CD14-positive monocyte (primary cell): ENCODE data around the gene FAM83B. TPM values are rescaled to one million over a fixed set of nuclear protein-coding genes. Genes with fewer than 3 reads are reported as not detected.

Experiments used
- DNase-seq, 3 donors: peaks; one replicate each; pipeline ENCODE4 v3.0.0-alpha.2; 2011 to 2022
- H2AFZ ChIP-seq: 2 replicates; pipeline ENCODE4 v1.6.0; 2012; ENCODE audit warnings: mild to moderate bottlenecking, low read depth, low read length, inconsistent platforms; ENCODE audit not compliant: insufficient read depth, poor library complexity, severe bottlenecking
- H3K27ac ChIP-seq, 2 donors: 1 replicate in 1 of 2; 2 replicates in 1 of 2; pipeline ENCODE4 v1.5.1; 2012 to 2013; ENCODE audit warnings: low read length in 2 of 2, control low read depth in 1 of 2, inconsistent platforms in 1 of 2, low read depth in 1 of 2, mild to moderate bottlenecking in 1 of 2
- H3K27me3 ChIP-seq, 2 donors: one replicate each; pipeline versions ENCODE4 v1.6.0 to v1.6.1; 2011 to 2013; ENCODE audit warnings: low read length in 2 of 2; ENCODE audit not compliant: control insufficient read depth in 2 of 2, insufficient read depth in 2 of 2
- H3K36me3 ChIP-seq, 2 donors: replicated peaks in 1 of 2; 1 replicate in 1 of 2; 2 replicates in 1 of 2; pipeline versions ENCODE4 v1.5.1 to v1.6.1; 2012 to 2013; ENCODE audit warnings: low read length in 2 of 2, control low read depth in 1 of 2, inconsistent platforms in 1 of 2, mild to moderate bottlenecking in 1 of 2; ENCODE audit not compliant: insufficient read depth in 2 of 2, control insufficient read depth in 1 of 2
- H3K4me1 ChIP-seq, 2 donors: 1 replicate in 1 of 2; 2 replicates in 1 of 2; pipeline versions ENCODE4 v1.5.1 to v1.6.1; 2012 to 2013; ENCODE audit warnings: low read length in 2 of 2, control low read depth in 1 of 2, inconsistent platforms in 1 of 2, mild to moderate bottlenecking in 1 of 2, moderate library complexity in 1 of 2; ENCODE audit not compliant: insufficient read depth in 2 of 2, control insufficient read depth in 1 of 2
- H3K4me2 ChIP-seq: replicated peaks from 2 replicates; pipeline ENCODE3; 2012; ENCODE audit warnings: low read length, moderate library complexity, mild to moderate bottlenecking; ENCODE audit not compliant: poor library complexity, severe bottlenecking; ENCODE audit errors: extremely low read depth
- H3K4me3 ChIP-seq, 3 experiments: fragments of 200-600 bp in 1 of 3; sonication (generic) in 1 of 3; replicated peaks in 1 of 3; 1 replicate in 2 of 3; 2 replicates in 1 of 3; pipeline ENCODE4 v1.5.1; 2011 to 2013; ENCODE audit warnings: low read length in 3 of 3, mild to moderate bottlenecking in 3 of 3, control low read depth in 2 of 3, low read depth in 2 of 3, inconsistent platforms in 1 of 3, moderate library complexity in 1 of 3
- H3K79me2 ChIP-seq: 2 replicates; pipeline ENCODE4 v1.6.0; 2012; ENCODE audit warnings: mild to moderate bottlenecking, control low read depth, inconsistent platforms, low read length, moderate library complexity; ENCODE audit not compliant: insufficient read depth
- H3K9ac ChIP-seq: 2 replicates; pipeline ENCODE4 v1.6.0; 2017; ENCODE audit warnings: low read length, mild to moderate bottlenecking; ENCODE audit not compliant: insufficient read depth, poor library complexity, severe bottlenecking
- H3K9me3 ChIP-seq, 2 donors: replicated peaks in 1 of 2; 1 replicate in 1 of 2; 2 replicates in 1 of 2; pipeline versions ENCODE4 v1.5.1 to v1.6.1; 2012 to 2013; ENCODE audit warnings: low read length in 2 of 2, control low read depth in 1 of 2; ENCODE audit not compliant: control insufficient read depth in 1 of 2, insufficient read depth in 1 of 2
- H4K20me1 ChIP-seq: 2 replicates; pipeline ENCODE4 v1.6.0; 2012; ENCODE audit warnings: mild to moderate bottlenecking, low read length, control low read depth, moderate library complexity; ENCODE audit not compliant: insufficient read depth
- H3K27ac Mint-ChIP-seq, 7 donors: one replicate each; pipeline ENCODE4 v1.8.0; 2020; ENCODE audit warnings: mild to moderate bottlenecking in 7 of 7, mixed read lengths in 7 of 7, moderate library complexity in 6 of 7, inconsistent platforms in 2 of 7
- H3K27me3 Mint-ChIP-seq, 3 donors: one replicate each; pipeline ENCODE4 v1.8.0; 2021 to 2022; ENCODE audit warnings: low read depth in 3 of 3, mild to moderate bottlenecking in 3 of 3, mixed read lengths in 3 of 3, moderate library complexity in 3 of 3, inconsistent platforms in 1 of 3
- H3K36me3 Mint-ChIP-seq, 2 donors: one replicate each; pipeline ENCODE4 v1.8.0; 2020; ENCODE audit warnings: mixed read lengths in 2 of 2, inconsistent platforms in 1 of 2, mild to moderate bottlenecking in 1 of 2
- H3K4me1 Mint-ChIP-seq: one replicate; pipeline ENCODE4 v1.8.0; 2020; ENCODE audit warnings: mild to moderate bottlenecking, mixed read lengths
- H3K4me3 Mint-ChIP-seq, 2 donors: one replicate each; pipeline ENCODE4 v1.8.0; 2020; ENCODE audit warnings: mild to moderate bottlenecking in 2 of 2, mixed read lengths in 2 of 2, moderate library complexity in 1 of 2
- H3K9me3 Mint-ChIP-seq, 7 donors: one replicate each; pipeline ENCODE4 v1.8.0; 2020 to 2022; ENCODE audit warnings: mixed read lengths in 7 of 7, mild to moderate bottlenecking in 6 of 7, moderate library complexity in 6 of 7, inconsistent platforms in 2 of 7
- WGBS: methylation state at CpG from one replicate; pipeline ENCODE4 v1.1.5; 2013; ENCODE audit warnings: missing lambda C conversion rate; ENCODE audit not compliant: insufficient coverage; 5-methylcytosine and 5-hydroxymethylcytosine counted together
- intact Hi-C, 2 donors: fragments of 100-400 bp; cut with micrococcal nuclease; formaldehyde crosslinking; loops; one replicate each; pipeline versions ENCODE4 v1.15.0 to v1.15.1; 2023
- polyA plus RNA-seq, 3 donors: library from polyadenylated mRNA; depleted of rRNA in 1 of 3; unstranded in 2 of 3; stranded (reverse) in 1 of 3; fragments of 300-500 nt in 2 of 3; fragments of >200 nt in 1 of 3; fragmentation: Illumina TruSeq in 2 of 3; gene quantifications; 1 replicate in 2 of 3; 2 replicates in 1 of 3; pipeline ENCODE4 v1.2.3, GENCODE V29; 2012 to 2021
- TF ChIP-seq, protein P1 (sequence below): fragments of 200-600 bp; IDR thresholded peaks from one replicate; pipeline ENCODE4 v1.8.0; 2022; ENCODE audit warnings: antibody characterized with exemption, mild to moderate bottlenecking

FAM83B gene
- polyA plus RNA-seq, 3 donors = not detected

DNA sequence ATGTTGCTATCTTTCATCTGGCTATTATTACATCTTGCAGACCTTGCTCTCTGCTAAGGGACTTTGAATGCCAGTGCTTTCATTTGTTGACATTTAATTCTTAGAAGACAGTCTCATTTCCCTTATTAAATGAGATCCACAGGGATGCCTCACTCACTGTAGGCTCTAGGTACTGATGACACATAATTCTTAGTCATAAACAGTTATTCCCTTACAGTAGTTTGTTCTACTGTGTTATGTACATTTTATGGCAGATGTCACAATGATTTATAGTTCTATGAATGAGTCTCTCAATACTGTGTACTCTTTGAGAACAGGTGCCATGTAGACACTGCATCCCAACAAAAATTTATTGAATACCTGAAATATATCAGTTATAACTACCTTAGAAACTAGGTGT, 70.3 kb downstream of the FAM83B start:
- Histone ChIP-seq H3K27me3 (no peaks in the 10 kb centered on the region), H3K36me3 (no peaks in the 10 kb centered on the region), H3K9ac (no peak overlapping the region), H3K27ac (no peak overlapping the region), H3K9me3 (no peaks in the 10 kb centered on the region), H3K4me2 (no peak overlapping the region), H3K4me3 (no peak overlapping the region), H3K4me1 (no peaks in the 10 kb centered on the region), H3K79me2 (no peaks in the 10 kb centered on the region), H4K20me1 (no peaks in the 10 kb centered on the region), H2AFZ (no peak overlapping the region)
- DNase-seq = no peak
- Mint-ChIP-seq H3K4me1 (no peaks in the 10 kb centered on the region), H3K4me3 (no peak overlapping the region), H3K27me3 (no peaks in the 10 kb centered on the region), H3K9me3 (peaks cover 0 to 2% (median 0%) of the 10 kb centered on the region in 7 donors), H3K36me3 (no peaks in the 10 kb centered on the region), H3K27ac (no peak overlapping the region)
- TF ChIP-seq, protein P1, sequence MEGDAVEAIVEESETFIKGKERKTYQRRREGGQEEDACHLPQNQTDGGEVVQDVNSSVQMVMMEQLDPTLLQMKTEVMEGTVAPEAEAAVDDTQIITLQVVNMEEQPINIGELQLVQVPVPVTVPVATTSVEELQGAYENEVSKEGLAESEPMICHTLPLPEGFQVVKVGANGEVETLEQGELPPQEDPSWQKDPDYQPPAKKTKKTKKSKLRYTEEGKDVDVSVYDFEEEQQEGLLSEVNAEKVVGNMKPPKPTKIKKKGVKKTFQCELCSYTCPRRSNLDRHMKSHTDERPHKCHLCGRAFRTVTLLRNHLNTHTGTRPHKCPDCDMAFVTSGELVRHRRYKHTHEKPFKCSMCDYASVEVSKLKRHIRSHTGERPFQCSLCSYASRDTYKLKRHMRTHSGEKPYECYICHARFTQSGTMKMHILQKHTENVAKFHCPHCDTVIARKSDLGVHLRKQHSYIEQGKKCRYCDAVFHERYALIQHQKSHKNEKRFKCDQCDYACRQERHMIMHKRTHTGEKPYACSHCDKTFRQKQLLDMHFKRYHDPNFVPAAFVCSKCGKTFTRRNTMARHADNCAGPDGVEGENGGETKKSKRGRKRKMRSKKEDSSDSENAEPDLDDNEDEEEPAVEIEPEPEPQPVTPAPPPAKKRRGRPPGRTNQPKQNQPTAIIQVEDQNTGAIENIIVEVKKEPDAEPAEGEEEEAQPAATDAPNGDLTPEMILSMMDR = no peak
- intact Hi-C loops = no loop called here

DNA sequence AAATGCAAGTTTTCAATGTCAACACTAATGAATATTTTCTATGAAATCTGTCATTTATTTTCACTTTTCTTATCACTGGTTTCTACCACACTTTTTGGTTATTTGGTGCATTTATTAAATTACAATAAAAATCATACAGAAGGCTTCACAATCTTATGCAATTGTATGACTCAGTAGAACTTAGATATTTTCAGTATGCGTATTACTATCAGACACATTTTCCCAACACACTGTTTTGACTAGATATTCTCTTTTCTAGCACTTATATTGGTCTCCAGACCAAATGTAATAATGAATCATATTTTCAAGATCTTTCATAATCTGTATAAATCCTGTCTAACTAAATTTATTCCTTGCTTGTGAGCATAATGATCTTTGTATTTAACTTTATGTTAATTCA, 74.1 kb downstream of the FAM83B start:
- Histone ChIP-seq H3K27ac (no peak overlapping the region), H3K9ac (no peak overlapping the region), H3K36me3 (no peaks in the 10 kb centered on the region), H3K4me3 (no peak overlapping the region), H2AFZ (no peak overlapping the region), H3K79me2 (no peaks in the 10 kb centered on the region), H3K4me1 (no peaks in the 10 kb centered on the region), H3K4me2 (no peak overlapping the region), H3K27me3 (no peaks in the 10 kb centered on the region), H3K9me3 (no peaks in the 10 kb centered on the region), H4K20me1 (no peaks in the 10 kb centered on the region)
- no peak for DNase-seq
- H3K27me3 Mint-ChIP-seq = no peaks in the 10 kb centered on the region
- H3K4me3 Mint-ChIP-seq = no peak overlapping the region
- no peak overlapping the region for H3K27ac Mint-ChIP-seq
- intact Hi-C loops = no loop called here
- H3K36me3 Mint-ChIP-seq = no peaks in the 10 kb centered on the region
- WGBS = no CpG with 5 or more reads among the region's 1 CpG
- H3K9me3 Mint-ChIP-seq = peaks cover 0 to 2% (median 0%) of the 10 kb centered on the region in 7 donors
- H3K4me1 Mint-ChIP-seq = no peaks in the 10 kb centered on the region
- TF ChIP-seq, protein P1 = no peak
